ENCODE data around the gene HDAC1.
"Not testable (repeated sequence)": the region's sequence is repeated elsewhere in the genome, so short reads cannot be mapped to it uniquely, and the experiment has no call there.

DNA sequence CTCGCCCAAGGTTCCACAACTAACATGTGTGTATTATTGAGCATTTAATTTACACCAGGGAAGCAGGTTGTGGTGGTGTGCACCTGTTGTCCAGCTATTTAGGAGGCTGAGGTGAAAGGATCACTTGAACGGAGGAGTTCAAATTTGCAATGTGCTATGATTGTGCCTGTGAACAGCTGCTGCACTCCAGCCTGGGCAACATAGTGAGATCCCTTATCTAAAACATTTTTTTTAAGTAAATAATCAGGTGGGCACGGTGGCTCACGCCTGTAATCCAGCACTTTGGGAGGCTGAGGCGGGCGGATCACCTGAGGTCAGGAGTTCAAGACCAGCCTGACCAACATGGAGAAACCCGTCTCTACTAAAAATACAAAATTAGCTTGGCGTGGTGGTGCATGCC is 7.1 kb upstream of the HDAC1 start:
- not testable (repeated sequence) for TF ChIP-seq CTCF (conservative IDR thresholded peaks at IDR 0.05; ENCODE audit: low read length); EZH2phosphoT487 (IDR thresholded peaks at IDR 0.05; ENCODE audit: borderline replicate concordance, low read depth, low read length)
